ENCODE data around the gene NRXN3. TPM values are rescaled to one million over a fixed set of nuclear protein-coding genes. Genes with fewer than 3 reads are reported as not detected.

Gene NRXN3
- total RNA-seq, 1 experiment from 2014 or later: not detected

DNA sequence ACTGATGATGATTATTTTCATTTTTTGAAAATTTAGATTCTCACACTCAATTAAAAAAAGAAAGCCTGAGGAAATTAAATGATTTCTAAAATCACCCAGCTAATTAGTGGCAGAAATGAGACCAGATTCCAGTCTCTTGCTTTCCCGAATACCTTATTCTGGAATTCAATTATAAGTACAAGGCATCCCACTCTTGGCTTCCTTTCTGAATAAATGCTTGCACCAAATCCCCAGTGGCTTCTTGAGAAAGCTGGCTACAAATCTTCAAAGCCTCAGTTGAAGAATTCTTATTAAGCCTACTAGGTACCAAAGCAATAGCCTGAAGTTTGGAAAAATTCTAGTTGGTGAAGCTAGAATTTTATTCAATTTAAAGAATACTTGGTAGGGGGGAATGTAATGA is 1564.5 kb downstream of the NRXN3 start:
- Histone ChIP-seq H3K27me3 (ENCODE audit: insufficient read depth, low read length) (no peaks in the 10 kb centered on the region), H3K79me2 (ENCODE audit: insufficient read depth, low read length) (no peaks in the 10 kb centered on the region), H3K36me3 (ENCODE audit: control insufficient read depth in 1 of 2, insufficient read depth in 2 of 2, low read length in 2 of 2) (no peaks in the 10 kb centered on the region), H3K27ac (ENCODE audit: low read depth, low read length) (no peak overlapping the region), H2AFZ (ENCODE audit: low read depth, low read length, poor library complexity, severe bottlenecking) (no peak overlapping the region), H4K20me1 (ENCODE audit: insufficient read depth) (no peaks in the 10 kb centered on the region), H3K4me2 (ENCODE audit: low read length) (no peak overlapping the region), H3K9me2 (ENCODE audit: insufficient read depth) (no peaks in the 10 kb centered on the region), H3K9me3 (ENCODE audit: control insufficient read depth in 1 of 2, insufficient read depth in 1 of 2, low read depth in 1 of 2, low read length in 2 of 2) (peaks cover 7 to 13% of the 10 kb centered on the region in 2 experiments; a peak in 2 of 4 replicates), H3K4me1 (ENCODE audit: control insufficient read depth in 1 of 2, insufficient read depth in 2 of 2, low read length in 2 of 2) (no peaks in the 10 kb centered on the region), H3K4me3 (replicated peaks in 1 of 2; ENCODE audit: low read depth in 1 of 2, low read length in 2 of 2) (no peak overlapping the region), H3K9ac (ENCODE audit: low read length) (no peak overlapping the region)
- ChIA-PET POLR2A (no interaction called here), CTCF (no interaction called here), RAD21 (ENCODE audit: low non-redundant PET in 1 of 2, low total read pairs in 2 of 2, uncharacterized antibody in 2 of 2, unreplicated experiment in 2 of 2) (no interaction called here)
- DNase-seq (ENCODE audit: low read depth, low spot score) (no peak), ATAC-seq (no peak)
- TF ChIP-seq, protein P1, sequence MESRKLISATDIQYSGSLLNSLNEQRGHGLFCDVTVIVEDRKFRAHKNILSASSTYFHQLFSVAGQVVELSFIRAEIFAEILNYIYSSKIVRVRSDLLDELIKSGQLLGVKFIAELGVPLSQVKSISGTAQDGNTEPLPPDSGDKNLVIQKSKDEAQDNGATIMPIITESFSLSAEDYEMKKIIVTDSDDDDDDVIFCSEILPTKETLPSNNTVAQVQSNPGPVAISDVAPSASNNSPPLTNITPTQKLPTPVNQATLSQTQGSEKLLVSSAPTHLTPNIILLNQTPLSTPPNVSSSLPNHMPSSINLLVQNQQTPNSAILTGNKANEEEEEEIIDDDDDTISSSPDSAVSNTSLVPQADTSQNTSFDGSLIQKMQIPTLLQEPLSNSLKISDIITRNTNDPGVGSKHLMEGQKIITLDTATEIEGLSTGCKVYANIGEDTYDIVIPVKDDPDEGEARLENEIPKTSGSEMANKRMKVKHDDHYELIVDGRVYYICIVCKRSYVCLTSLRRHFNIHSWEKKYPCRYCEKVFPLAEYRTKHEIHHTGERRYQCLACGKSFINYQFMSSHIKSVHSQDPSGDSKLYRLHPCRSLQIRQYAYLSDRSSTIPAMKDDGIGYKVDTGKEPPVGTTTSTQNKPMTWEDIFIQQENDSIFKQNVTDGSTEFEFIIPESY (IDR thresholded peaks at IDR 0.05; ENCODE audit: extremely low read depth, insufficient replicate concordance, low read length): no peak
- TF ChIP-seq ZNF274 (IDR thresholded peaks at IDR 0.05; ENCODE audit: low read depth, low read length) (no peak), EZH2phosphoT487 (IDR thresholded peaks at IDR 0.05; ENCODE audit: borderline replicate concordance) (no peak), POLR2AphosphoS5 (IDR thresholded peaks at IDR 0.05; ENCODE audit: low read depth, low read length) (no peak), EGR1 (IDR thresholded peaks at IDR 0.05; ENCODE audit: low read depth) (no peak)
- intact Hi-C loops (cut with micrococcal nuclease): no loop called here
- no TSS peak for BruUV-seq (replicated peaks)

DNA sequence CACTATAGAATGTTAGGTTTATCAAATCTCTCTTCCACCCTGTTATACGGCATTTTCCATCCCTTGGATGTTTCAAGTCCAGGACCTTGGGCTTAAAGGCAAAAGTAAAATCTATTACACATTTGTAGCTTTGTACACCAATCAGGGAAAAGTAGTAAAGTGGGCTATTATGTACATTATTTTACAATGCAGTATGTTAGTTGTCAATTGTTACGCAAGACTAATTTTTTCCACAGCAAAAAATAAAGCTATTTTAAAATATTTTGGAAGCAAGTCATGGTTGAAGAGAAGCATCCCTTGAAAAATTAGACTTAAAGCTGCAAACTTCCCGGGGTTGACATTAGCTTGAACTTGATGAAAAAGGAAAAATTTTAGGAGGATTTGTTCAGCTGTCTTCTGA is 1564.9 kb downstream of the NRXN3 start:
- BruUV-seq (replicated peaks): no TSS peak
- ATAC-seq (no peak), DNase-seq (ENCODE audit: low read depth, low spot score) (no peak)
- RAD21 ChIA-PET (ENCODE audit: low non-redundant PET in 1 of 2, low total read pairs in 2 of 2, uncharacterized antibody in 2 of 2, unreplicated experiment in 2 of 2): no interaction called here
- H3K4me2 ChIP-seq (ENCODE audit: low read length): no peak overlapping the region
- POLR2A ChIA-PET: no interaction called here
- no peak overlapping the region for H2AFZ ChIP-seq (ENCODE audit: low read depth, low read length, poor library complexity, severe bottlenecking)
- intact Hi-C loops (cut with micrococcal nuclease): no loop called here
- CTCF ChIA-PET: no interaction called here
- TF ChIP-seq CBX3 (IDR thresholded peaks at IDR 0.05; ENCODE audit: low read depth): no peak
- no peaks in the 10 kb centered on the region for H4K20me1 ChIP-seq (ENCODE audit: insufficient read depth)
- H3K9me3 ChIP-seq (ENCODE audit: control insufficient read depth in 1 of 2, insufficient read depth in 1 of 2, low read depth in 1 of 2, low read length in 2 of 2): peaks cover 5 to 18% of the 10 kb centered on the region in 2 experiments; a peak in 2 of 4 replicates
- H3K4me1 ChIP-seq (ENCODE audit: control insufficient read depth in 1 of 2, insufficient read depth in 2 of 2, low read length in 2 of 2): no peaks in the 10 kb centered on the region
- no peak overlapping the region for H3K4me3 ChIP-seq (replicated peaks in 1 of 2; ENCODE audit: low read depth in 1 of 2, low read length in 2 of 2)
- H3K36me3 ChIP-seq (ENCODE audit: control insufficient read depth in 1 of 2, insufficient read depth in 2 of 2, low read length in 2 of 2): no peaks in the 10 kb centered on the region
- H3K9me2 ChIP-seq (ENCODE audit: insufficient read depth): no peaks in the 10 kb centered on the region
- no peak overlapping the region for H3K9ac ChIP-seq (ENCODE audit: low read length)
- no peaks in the 10 kb centered on the region for H3K27me3 ChIP-seq (ENCODE audit: insufficient read depth, low read length)
- no peak overlapping the region for H3K27ac ChIP-seq (ENCODE audit: low read depth, low read length)
- H3K79me2 ChIP-seq (ENCODE audit: insufficient read depth, low read length): no peaks in the 10 kb centered on the region

Measured in HCT116 (cell line).